ENCODE results near the gene SCAANT1. TPM values are rescaled to one million over a fixed set of nuclear protein-coding genes. Genes with fewer than 3 reads are reported as not detected.

Gene SCAANT1
- polyA plus RNA-seq, 2 donors: not detected

- Histone ChIP-seq H3K27me3 (ENCODE audit: control insufficient read depth in 1 of 2, insufficient read depth in 2 of 2, low read length in 2 of 2) (no peaks in the 10 kb centered on the region), H3K36me3 (ENCODE audit: control insufficient read depth in 2 of 2, insufficient read depth in 2 of 2, low read length in 1 of 2) (peaks cover 2 to 5% of the 10 kb centered on the region in 2 donors), H3K4me1 (ENCODE audit: control insufficient read depth in 2 of 2, insufficient read depth in 2 of 2, low read length in 1 of 2) (peaks cover 0 to 3% of the 10 kb centered on the region in 2 donors), H3K4me3 (ENCODE audit: low read depth in 1 of 2, low read length in 2 of 2) (no peak overlapping the region), H3K9me3 (ENCODE audit: control insufficient read depth in 2 of 2, insufficient read depth in 1 of 2, low read depth in 1 of 2, low read length in 1 of 2) (no peaks in the 10 kb centered on the region), H3K27ac (ENCODE audit: low read depth in 2 of 2, low read length in 1 of 2) (no peak overlapping the region)
- 63 to 68% methylated on average over 6 of the region's 6 CpGs for WGBS, 2 donors
Observed at GRCh38 chr3:63937661-63938651, 25.8 kb upstream of the SCAANT1 start.

- WGBS, 2 donors: 64 to 79% methylated on average over 4 of the region's 4 CpGs
- H3K27ac ChIP-seq (ENCODE audit: low read depth in 2 of 2, low read length in 1 of 2): no peak overlapping the region
- H3K27me3 ChIP-seq (ENCODE audit: control insufficient read depth in 1 of 2, insufficient read depth in 2 of 2, low read length in 2 of 2): no peaks in the 10 kb centered on the region
- H3K36me3 ChIP-seq (ENCODE audit: control insufficient read depth in 2 of 2, insufficient read depth in 2 of 2, low read length in 1 of 2): peaks cover 2 to 5% of the 10 kb centered on the region in 2 donors
- no peak overlapping the region for H3K4me3 ChIP-seq (ENCODE audit: low read depth in 1 of 2, low read length in 2 of 2)
- peaks cover 0 to 3% of the 10 kb centered on the region in 2 donors for H3K4me1 ChIP-seq (ENCODE audit: control insufficient read depth in 2 of 2, insufficient read depth in 2 of 2, low read length in 1 of 2)
- no peaks in the 10 kb centered on the region for H3K9me3 ChIP-seq (ENCODE audit: control insufficient read depth in 2 of 2, insufficient read depth in 1 of 2, low read depth in 1 of 2, low read length in 1 of 2)
Observed at GRCh38 chr3:63936925-63937324, 24.7 kb upstream of the SCAANT1 start.

GRCh38 chr3:63934041-63934866 lies 22.1 kb upstream of the SCAANT1 start:
- Histone ChIP-seq H3K36me3 (ENCODE audit: control insufficient read depth in 2 of 2, insufficient read depth in 2 of 2, low read length in 1 of 2) (peaks cover 0 to 5% of the 10 kb centered on the region in 2 donors), H3K4me1 (ENCODE audit: control insufficient read depth in 2 of 2, insufficient read depth in 2 of 2, low read length in 1 of 2) (no peaks in the 10 kb centered on the region), H3K27me3 (ENCODE audit: control insufficient read depth in 1 of 2, insufficient read depth in 2 of 2, low read length in 2 of 2) (no peaks in the 10 kb centered on the region), H3K27ac (ENCODE audit: low read depth in 2 of 2, low read length in 1 of 2) (no peak overlapping the region), H3K4me3 (ENCODE audit: low read depth in 1 of 2, low read length in 2 of 2) (no peak overlapping the region), H3K9me3 (ENCODE audit: control insufficient read depth in 2 of 2, insufficient read depth in 1 of 2, low read depth in 1 of 2, low read length in 1 of 2) (no peaks in the 10 kb centered on the region)
- 78 to 80% methylated on average over 6 of the region's 6 CpGs for WGBS, 2 donors

- Histone ChIP-seq H3K27me3 (ENCODE audit: control insufficient read depth in 1 of 2, insufficient read depth in 2 of 2, low read length in 2 of 2) (no peaks in the 10 kb centered on the region), H3K4me3 (ENCODE audit: low read depth in 1 of 2, low read length in 2 of 2) (no peak overlapping the region), H3K27ac (ENCODE audit: low read depth in 2 of 2, low read length in 1 of 2) (no peak overlapping the region), H3K9me3 (ENCODE audit: control insufficient read depth in 2 of 2, insufficient read depth in 1 of 2, low read depth in 1 of 2, low read length in 1 of 2) (no peaks in the 10 kb centered on the region), H3K36me3 (ENCODE audit: control insufficient read depth in 2 of 2, insufficient read depth in 2 of 2, low read length in 1 of 2) (peaks cover 0 to 5% of the 10 kb centered on the region in 2 donors), H3K4me1 (ENCODE audit: control insufficient read depth in 2 of 2, insufficient read depth in 2 of 2, low read length in 1 of 2) (no peaks in the 10 kb centered on the region)
- WGBS, 2 donors: 96 to 98% methylated on average over 1 of the region's 1 CpG
Observed at GRCh38 chr3:63933459-63933858, 21.3 kb upstream of the SCAANT1 start.

- Histone ChIP-seq H3K4me1 (ENCODE audit: control insufficient read depth in 2 of 2, insufficient read depth in 2 of 2, low read length in 1 of 2) (no peaks in the 10 kb centered on the region), H3K36me3 (ENCODE audit: control insufficient read depth in 2 of 2, insufficient read depth in 2 of 2, low read length in 1 of 2) (peaks cover 0 to 5% of the 10 kb centered on the region in 2 donors), H3K27me3 (ENCODE audit: control insufficient read depth in 1 of 2, insufficient read depth in 2 of 2, low read length in 2 of 2) (no peaks in the 10 kb centered on the region), H3K9me3 (ENCODE audit: control insufficient read depth in 2 of 2, insufficient read depth in 1 of 2, low read depth in 1 of 2, low read length in 1 of 2) (no peaks in the 10 kb centered on the region), H3K4me3 (ENCODE audit: low read depth in 1 of 2, low read length in 2 of 2) (no peak overlapping the region), H3K27ac (ENCODE audit: low read depth in 2 of 2, low read length in 1 of 2) (no peak overlapping the region)
- 64 to 71% methylated on average over 3 of the region's 3 CpGs for WGBS, 2 donors
Observed at GRCh38 chr3:63932509-63933212, 20.5 kb upstream of the SCAANT1 start.

GRCh38 chr3:63931290-63931689 lies 19.1 kb upstream of the SCAANT1 start:
- Histone ChIP-seq H3K4me3 (ENCODE audit: low read depth in 1 of 2, low read length in 2 of 2) (no peak overlapping the region), H3K27ac (ENCODE audit: low read depth in 2 of 2, low read length in 1 of 2) (no peak overlapping the region), H3K9me3 (ENCODE audit: control insufficient read depth in 2 of 2, insufficient read depth in 1 of 2, low read depth in 1 of 2, low read length in 1 of 2) (no peaks in the 10 kb centered on the region), H3K36me3 (ENCODE audit: control insufficient read depth in 2 of 2, insufficient read depth in 2 of 2, low read length in 1 of 2) (peaks cover 0 to 5% of the 10 kb centered on the region in 2 donors), H3K4me1 (ENCODE audit: control insufficient read depth in 2 of 2, insufficient read depth in 2 of 2, low read length in 1 of 2) (no peaks in the 10 kb centered on the region), H3K27me3 (ENCODE audit: control insufficient read depth in 1 of 2, insufficient read depth in 2 of 2, low read length in 2 of 2) (no peaks in the 10 kb centered on the region)
- 83 to 95% methylated on average over 3 of the region's 3 CpGs for WGBS, 2 donors

GRCh38 chr3:63927422-63928280 lies 15.5 kb upstream of the SCAANT1 start:
- Histone ChIP-seq H3K9me3 (ENCODE audit: control insufficient read depth in 2 of 2, insufficient read depth in 1 of 2, low read depth in 1 of 2, low read length in 1 of 2) (no peaks in the 10 kb centered on the region), H3K36me3 (ENCODE audit: control insufficient read depth in 2 of 2, insufficient read depth in 2 of 2, low read length in 1 of 2) (peaks cover 6 to 16% of the 10 kb centered on the region in 2 donors), H3K27ac (ENCODE audit: low read depth in 2 of 2, low read length in 1 of 2) (no peak overlapping the region), H3K4me3 (ENCODE audit: low read depth in 1 of 2, low read length in 2 of 2) (no peak overlapping the region), H3K4me1 (ENCODE audit: control insufficient read depth in 2 of 2, insufficient read depth in 2 of 2, low read length in 1 of 2) (no peaks in the 10 kb centered on the region), H3K27me3 (ENCODE audit: control insufficient read depth in 1 of 2, insufficient read depth in 2 of 2, low read length in 2 of 2) (no peaks in the 10 kb centered on the region)
- 73 to 75% methylated on average over 10 of the region's 10 CpGs for WGBS, 2 donors

- Histone ChIP-seq H3K36me3 (ENCODE audit: control insufficient read depth in 2 of 2, insufficient read depth in 2 of 2, low read length in 1 of 2) (peaks cover 6 to 16% of the 10 kb centered on the region in 2 donors), H3K27me3 (ENCODE audit: control insufficient read depth in 1 of 2, insufficient read depth in 2 of 2, low read length in 2 of 2) (no peaks in the 10 kb centered on the region), H3K4me1 (ENCODE audit: control insufficient read depth in 2 of 2, insufficient read depth in 2 of 2, low read length in 1 of 2) (no peaks in the 10 kb centered on the region), H3K4me3 (ENCODE audit: low read depth in 1 of 2, low read length in 2 of 2) (no peak overlapping the region), H3K9me3 (ENCODE audit: control insufficient read depth in 2 of 2, insufficient read depth in 1 of 2, low read depth in 1 of 2, low read length in 1 of 2) (no peaks in the 10 kb centered on the region), H3K27ac (ENCODE audit: low read depth in 2 of 2, low read length in 1 of 2) (no peak overlapping the region)
- WGBS, 2 donors: 95 to 96% methylated on average over 4 of the region's 4 CpGs
Observed at GRCh38 chr3:63926309-63926708, 14.1 kb upstream of the SCAANT1 start.
